Measurements from ENCODE around the gene OGDH.

DNA sequence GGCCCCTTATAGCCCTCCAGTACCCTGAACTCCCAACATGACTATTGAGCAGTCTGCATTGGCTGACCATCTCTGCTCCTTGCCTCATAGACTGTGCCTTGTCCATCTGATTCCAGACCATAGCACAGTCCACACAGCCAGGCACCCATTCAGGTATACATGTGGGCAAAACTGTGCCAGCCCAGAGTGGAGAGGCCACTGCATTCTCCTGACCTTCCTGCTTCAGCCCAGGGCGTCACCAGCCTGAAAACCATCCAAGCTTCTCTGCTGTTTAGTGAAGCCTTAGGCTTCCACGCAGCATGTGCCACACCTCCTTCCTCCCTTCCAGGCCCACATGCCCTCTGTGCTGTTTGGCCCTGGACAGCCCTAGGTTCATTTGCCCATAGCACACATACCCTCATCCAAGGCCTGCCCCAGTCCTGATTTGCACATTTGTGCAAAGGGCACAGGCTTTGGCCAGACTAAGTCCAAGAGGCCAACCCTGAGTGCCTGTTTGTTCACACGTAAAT lies 43.2 kb upstream of the OGDH start:
- TF ChIP-seq, protein P1, sequence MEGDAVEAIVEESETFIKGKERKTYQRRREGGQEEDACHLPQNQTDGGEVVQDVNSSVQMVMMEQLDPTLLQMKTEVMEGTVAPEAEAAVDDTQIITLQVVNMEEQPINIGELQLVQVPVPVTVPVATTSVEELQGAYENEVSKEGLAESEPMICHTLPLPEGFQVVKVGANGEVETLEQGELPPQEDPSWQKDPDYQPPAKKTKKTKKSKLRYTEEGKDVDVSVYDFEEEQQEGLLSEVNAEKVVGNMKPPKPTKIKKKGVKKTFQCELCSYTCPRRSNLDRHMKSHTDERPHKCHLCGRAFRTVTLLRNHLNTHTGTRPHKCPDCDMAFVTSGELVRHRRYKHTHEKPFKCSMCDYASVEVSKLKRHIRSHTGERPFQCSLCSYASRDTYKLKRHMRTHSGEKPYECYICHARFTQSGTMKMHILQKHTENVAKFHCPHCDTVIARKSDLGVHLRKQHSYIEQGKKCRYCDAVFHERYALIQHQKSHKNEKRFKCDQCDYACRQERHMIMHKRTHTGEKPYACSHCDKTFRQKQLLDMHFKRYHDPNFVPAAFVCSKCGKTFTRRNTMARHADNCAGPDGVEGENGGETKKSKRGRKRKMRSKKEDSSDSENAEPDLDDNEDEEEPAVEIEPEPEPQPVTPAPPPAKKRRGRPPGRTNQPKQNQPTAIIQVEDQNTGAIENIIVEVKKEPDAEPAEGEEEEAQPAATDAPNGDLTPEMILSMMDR (IDR thresholded peaks at IDR 0.05; ENCODE audit: low read length) = no peak
- no peak for TF ChIP-seq EZH2 (IDR thresholded peaks at IDR 0.05; ENCODE audit: borderline replicate concordance, low read length)

Data from OCI-LY1 (cell line).